ENCODE measurements around the gene CBFA2T2.
A peak's percentile ranks its signal among the peaks of the same experiment; 100 is the strongest.
"Not testable (repeated sequence)": the region's sequence is repeated elsewhere in the genome, so short reads cannot be mapped to it uniquely, and the experiment has no call there.

Gene CBFA2T2

DNA sequence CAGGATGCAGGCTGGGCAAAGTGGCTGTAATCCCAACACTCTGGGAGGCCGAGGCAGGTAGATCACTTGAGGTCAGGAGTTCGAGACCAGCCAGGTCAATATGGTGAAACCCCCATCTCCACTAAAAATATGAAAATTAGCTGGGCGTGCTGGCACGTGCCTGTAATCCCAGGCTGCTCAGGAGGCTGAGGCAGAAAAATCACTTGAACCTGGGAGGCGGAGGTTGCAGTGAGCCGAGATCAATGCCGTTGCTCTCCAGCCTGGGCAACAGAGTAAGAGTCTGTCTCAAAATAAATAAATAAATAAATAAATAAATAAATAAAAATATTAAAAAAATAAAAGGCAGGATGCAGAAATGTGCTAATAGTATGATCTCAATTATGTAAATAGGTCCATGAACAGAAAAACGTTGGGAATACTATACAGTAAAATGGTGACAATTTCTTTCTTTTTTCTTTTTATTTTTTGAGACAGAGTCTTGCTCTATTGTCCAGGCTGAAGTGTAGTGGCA lies 8.4 kb upstream of the CBFA2T2 start:
- CTCF ChIA-PET, result no interaction called here
- H3K9me3 Mint-ChIP-seq, result no peaks in the 10 kb centered on the region
- no peak for DNase-seq
- H3K27ac Mint-ChIP-seq, result no peak overlapping the region
- H3K4me1 Mint-ChIP-seq, result no peaks in the 10 kb centered on the region
- peaks cover 10% of the 10 kb centered on the region for H3K27me3 Mint-ChIP-seq
- no peak overlapping the region for H3K4me3 Mint-ChIP-seq
- no peaks in the 10 kb centered on the region for H3K36me3 Mint-ChIP-seq

DNA sequence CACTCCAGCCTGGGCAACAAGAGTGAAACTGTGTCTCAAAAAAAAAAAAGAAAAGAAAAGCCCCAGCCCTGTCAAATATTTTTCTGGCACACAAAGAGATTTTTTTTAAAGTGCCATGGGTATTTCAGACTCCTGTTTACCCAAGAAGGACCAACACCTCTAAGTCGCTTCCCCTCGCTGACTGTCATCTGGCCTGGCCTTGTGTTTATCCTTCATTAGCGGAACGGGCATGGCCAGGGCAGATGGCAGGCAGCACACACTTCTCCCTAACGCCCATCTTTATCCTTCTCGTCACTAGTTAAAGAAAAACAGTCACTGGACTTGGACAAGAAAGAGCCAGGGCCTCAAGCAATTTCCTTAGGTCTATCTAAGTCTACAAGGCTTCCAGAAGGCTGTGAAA lies 7.3 kb upstream of the CBFA2T2 start:
- CTCF ChIA-PET, result no interaction called here
- no peak overlapping the region for H3K27ac Mint-ChIP-seq
- H3K4me1 Mint-ChIP-seq, result no peaks in the 10 kb centered on the region
- H3K36me3 Mint-ChIP-seq, result no peaks in the 10 kb centered on the region
- peaks cover 5% of the 10 kb centered on the region for H3K27me3 Mint-ChIP-seq
- no peaks in the 10 kb centered on the region for H3K9me3 Mint-ChIP-seq
- no peak for DNase-seq
- H3K4me3 Mint-ChIP-seq, result no peak overlapping the region

DNA sequence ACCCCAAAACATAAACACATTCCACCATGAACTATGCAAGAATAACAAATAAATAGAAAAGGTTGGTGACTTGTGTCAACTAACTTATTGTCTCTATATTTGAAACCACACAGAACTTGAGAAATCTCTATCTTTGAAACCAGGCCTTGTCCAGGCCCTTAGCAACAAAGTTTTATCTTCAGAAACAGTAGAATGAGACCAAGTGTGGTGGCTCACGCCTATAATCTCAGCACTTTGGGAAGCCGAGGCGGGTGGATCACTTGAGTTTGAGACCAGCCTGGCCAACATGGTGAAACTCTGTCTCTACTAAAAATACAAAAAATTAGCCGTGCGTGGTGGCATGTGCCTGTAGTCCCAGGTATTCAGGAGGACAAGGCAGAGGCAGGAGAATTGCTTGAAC lies 6.7 kb upstream of the CBFA2T2 start:
- H3K4me1 Mint-ChIP-seq, H3K9me3 Mint-ChIP-seq, H3K4me3 Mint-ChIP-seq, DNase-seq, H3K36me3 Mint-ChIP-seq, H3K27ac Mint-ChIP-seq, H3K27me3 Mint-ChIP-seq, CTCF ChIA-PET: not testable (repeated sequence)

DNA sequence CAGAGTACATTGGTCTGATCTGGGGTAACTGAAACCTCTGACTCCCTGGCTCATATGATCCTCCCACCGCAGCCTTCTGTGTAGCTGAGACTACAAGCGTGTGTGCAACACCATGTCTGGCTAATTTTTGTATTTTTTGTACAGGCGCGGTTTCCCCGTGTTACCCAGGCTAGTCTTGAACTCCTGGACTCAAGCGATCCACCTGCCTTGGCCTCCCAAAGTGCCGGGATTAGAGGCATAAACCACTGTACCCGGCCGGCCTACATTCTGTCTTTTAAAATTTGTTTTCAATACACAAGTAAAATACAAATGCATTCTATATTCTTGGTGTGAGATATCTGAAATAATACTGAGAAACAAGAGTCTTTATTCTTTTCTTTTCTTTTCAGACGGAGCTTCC lies 1.7 kb upstream of the CBFA2T2 start:
- no peaks in the 10 kb centered on the region for H3K36me3 Mint-ChIP-seq
- no peaks in the 10 kb centered on the region for H3K9me3 Mint-ChIP-seq
- H3K27ac Mint-ChIP-seq, result no peak overlapping the region
- DNase-seq, result no peak
- H3K27me3 Mint-ChIP-seq, result no peaks in the 10 kb centered on the region
- H3K4me1 Mint-ChIP-seq, result peaks cover 12% of the 10 kb centered on the region
- CTCF ChIA-PET, result interaction anchor here (1.2 kb wide), 1 partner anchor 26 kb away, joined by 3 read pairs; no protein-coding TSS in a partner anchor
- no peak overlapping the region for H3K4me3 Mint-ChIP-seq

DNA sequence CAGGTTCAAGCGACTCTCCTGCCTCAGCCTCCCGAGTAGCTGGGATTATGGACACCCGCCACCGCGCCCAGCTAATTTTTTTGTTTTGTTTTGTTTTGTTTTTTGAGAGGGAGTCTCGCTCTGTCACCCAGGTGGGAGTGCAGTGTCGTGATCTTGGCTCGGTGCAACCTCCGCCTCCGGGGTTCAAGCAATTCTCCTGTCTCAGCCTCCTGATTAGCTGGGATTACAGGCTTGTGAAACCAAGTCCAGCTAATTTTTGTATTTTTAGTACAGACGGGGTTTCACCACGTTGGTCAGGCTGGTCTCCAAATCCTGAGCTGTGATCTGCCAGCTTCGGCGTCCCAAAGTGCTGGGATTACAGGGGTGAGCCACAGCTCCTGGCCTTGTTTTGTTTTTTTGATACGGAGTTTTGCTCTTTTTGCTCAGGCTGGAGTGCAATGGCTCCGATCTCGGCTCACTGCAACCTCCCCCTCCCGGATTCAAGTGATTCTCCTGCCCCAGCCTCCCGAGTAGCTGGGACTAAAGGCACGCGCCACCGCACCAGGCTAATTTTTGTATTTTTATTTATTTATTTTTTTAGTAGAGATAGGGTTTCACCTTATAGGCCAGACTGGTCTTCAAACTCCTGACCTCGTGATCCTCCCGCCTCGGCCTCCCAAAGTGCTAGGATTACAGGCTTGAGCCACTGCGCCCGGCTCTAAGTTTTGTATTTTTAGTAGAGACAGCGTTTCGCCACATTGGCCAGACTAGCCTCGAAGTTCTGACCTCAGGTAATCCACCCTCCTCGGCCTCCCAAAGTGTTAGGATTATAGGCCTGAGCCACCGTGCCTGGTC lies 1.0 kb upstream of the CBFA2T2 start:
- H3K9me3 Mint-ChIP-seq, result not testable (repeated sequence)
- Mint-ChIP-seq H3K4me1 (peaks cover 12% of the 10 kb centered on the region), H3K27ac (peak overlapping the region; percentile 88)

DNA sequence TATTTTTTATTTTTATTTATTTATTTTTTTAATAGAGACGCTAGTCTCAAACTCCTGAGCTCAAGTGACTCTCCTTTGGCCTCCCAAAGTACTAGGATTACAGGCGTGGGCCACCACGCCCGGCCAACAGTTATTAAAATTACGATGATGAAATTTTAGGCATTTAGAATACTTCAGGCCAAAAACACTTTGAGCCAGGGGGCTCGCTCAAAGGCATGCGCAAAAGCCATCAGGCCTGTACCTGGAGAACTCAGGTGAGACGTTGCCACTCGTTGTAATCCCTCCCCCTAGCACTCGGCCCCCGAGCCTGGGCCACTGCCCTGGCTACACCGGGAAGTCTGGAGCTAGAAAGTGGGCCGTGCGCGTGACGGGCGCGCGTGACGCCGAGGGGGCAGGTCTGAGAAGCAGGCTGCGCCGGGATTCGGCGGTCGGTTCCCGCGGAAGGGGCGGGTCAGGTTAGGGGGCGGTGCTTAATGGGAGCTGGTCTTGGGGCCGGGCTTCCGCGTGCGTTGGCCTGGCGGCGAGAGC lies 337 bp upstream of the CBFA2T2 start:
- DNase-seq, result peak; percentile 100
- Mint-ChIP-seq H3K36me3 (no peaks in the 10 kb centered on the region), H3K4me1 (peaks cover 12% of the 10 kb centered on the region), H3K4me3 (peak overlapping the region; percentile 84), H3K27me3 (no peaks in the 10 kb centered on the region), H3K9me3 (no peaks in the 10 kb centered on the region), H3K27ac (peak overlapping the region; percentile 88)
- CTCF ChIA-PET, result no interaction called here

More for the DNA sequence above, 1.0 kb upstream of the CBFA2T2 start:
- not testable (repeated sequence) for H3K36me3 Mint-ChIP-seq, H3K27me3 Mint-ChIP-seq, DNase-seq
- H3K4me3 Mint-ChIP-seq, result peak overlapping the region; percentile 84
- CTCF ChIA-PET, result interaction anchor here (1.2 kb wide), 1 partner anchor 26 kb away, joined by 3 read pairs; no protein-coding TSS in a partner anchor

DNA sequence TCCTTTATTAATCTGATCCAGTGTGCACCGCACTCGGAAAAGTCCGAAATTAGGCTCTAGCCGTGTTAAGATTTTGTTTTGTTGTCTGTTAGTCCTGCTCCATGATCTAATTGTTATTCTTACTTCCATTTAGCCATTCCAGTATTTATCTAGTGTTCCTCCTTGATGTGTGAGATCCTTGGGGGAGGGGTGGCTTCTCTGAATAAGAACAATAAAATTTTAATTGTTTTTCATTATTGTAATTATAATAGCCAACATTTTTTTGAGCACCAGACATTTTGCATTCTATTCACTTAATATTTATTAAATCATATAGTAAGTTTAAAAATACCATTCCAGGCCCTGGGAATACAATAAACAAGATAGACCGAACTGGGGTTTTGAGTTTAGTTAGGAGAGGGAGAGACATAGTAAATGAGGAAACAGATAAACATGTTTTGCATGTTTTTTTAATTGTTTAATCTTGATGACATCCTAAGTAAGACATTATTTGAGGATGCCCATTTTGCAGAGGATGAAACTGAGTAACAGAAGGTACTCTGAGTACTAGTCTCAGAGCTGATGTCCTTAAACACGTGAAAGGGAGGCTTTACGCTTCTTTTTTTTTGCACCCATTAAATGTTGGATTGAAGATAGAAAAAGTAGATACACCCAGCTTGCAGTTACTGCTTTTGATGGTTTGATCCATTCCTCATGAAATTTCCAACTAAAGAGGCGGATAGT lies 1.2 kb downstream of the CBFA2T2 start:
- Mint-ChIP-seq H3K36me3 (no peaks in the 10 kb centered on the region), H3K27me3 (no peaks in the 10 kb centered on the region), H3K27ac (peak overlapping the region; percentile 88), H3K4me1 (peaks cover 12% of the 10 kb centered on the region), H3K9me3 (no peaks in the 10 kb centered on the region), H3K4me3 (peak overlapping the region; percentile 84)
- DNase-seq, result no peak
- CTCF ChIA-PET, result no interaction called here

DNA sequence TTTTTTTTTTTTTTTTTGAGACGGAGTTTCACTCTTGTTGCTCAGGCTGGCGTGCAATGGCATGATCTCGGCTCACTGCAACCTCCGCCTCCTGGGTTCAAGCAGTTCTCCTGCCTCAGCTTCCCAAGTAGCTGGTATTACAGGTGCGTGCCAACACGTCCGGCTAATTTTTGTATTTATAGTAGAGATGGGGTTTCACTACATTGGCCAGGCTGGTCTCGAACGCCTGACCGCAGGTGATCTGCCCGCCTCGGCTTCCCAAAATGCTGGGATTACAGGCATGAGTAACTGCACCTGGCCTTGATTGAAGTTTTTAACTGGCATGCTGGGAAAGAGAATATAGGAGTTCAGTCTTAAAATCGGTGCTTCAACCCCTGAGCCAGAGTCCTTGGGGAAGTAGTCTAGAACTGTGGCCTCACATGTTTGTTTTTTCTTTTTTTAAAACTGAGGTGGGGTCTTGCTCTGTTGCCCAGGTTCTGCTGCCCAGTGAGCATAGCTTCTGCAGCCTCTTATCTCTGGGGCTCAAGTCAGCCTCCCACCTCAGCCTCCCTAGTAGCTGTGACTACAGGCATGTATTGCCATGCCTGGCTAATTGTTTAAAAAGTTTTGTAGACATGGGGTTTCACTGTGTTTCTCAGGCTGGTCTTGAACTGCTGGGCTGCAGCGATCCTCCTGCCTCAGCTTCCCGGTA lies 3.3 kb downstream of the CBFA2T2 start:
- H3K36me3 Mint-ChIP-seq, result peaks cover 4% of the 10 kb centered on the region
- H3K27ac Mint-ChIP-seq, result no peak overlapping the region
- no peaks in the 10 kb centered on the region for H3K27me3 Mint-ChIP-seq
- no peak overlapping the region for H3K4me3 Mint-ChIP-seq
- DNase-seq, result no peak
- CTCF ChIA-PET, result interaction anchor here (1.2 kb wide), 1 partner anchor 175 kb away, joined by 3 read pairs; no protein-coding TSS in a partner anchor
- H3K9me3 Mint-ChIP-seq, result no peaks in the 10 kb centered on the region
- H3K4me1 Mint-ChIP-seq, result peaks cover 12% of the 10 kb centered on the region

DNA sequence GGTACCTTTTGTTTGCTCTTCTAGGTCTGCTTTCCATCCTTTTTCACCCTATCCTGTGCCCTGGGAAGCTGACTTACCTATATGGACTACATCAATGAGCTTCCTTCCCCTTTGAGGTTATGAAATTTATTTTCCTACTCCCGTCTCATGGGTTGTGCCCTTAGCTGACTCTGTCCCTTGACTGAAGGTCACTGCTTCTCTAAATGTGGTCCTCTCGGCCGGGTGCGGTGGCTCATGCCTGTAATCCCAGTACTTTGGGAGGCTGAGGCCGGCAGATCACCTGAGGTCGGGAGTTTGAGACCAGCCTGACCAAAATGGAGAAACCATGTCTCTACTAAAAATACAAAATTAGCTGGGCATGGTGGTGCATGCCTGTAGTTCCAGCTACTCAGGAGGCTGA lies 6.9 kb downstream of the CBFA2T2 start:
- CTCF ChIA-PET, H3K4me1 Mint-ChIP-seq, H3K9me3 Mint-ChIP-seq: not testable (repeated sequence)

DNA sequence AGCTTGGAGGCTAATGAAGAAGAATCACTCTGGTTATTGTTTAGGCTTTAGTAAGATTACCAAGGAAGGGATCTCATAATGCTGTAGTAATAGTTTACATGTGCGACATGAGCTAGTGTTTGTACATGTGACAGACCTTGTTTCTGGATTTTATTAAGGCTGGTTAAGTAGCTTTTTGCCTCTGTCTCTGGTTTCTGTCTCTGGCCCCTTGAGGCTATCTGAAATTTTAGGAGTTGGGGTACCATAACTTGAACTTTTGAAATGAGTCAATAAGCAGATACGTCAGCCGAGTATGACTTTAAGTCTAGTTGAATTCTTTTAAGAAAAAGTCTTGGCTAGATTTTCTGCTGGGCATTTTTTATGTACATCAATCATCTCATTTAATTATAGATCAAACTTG lies 9.5 kb downstream of the CBFA2T2 start:
- CTCF ChIA-PET, result no interaction called here
- Mint-ChIP-seq H3K27ac (no peak overlapping the region), H3K4me3 (no peak overlapping the region), H3K36me3 (peaks cover 4% of the 10 kb centered on the region), H3K4me1 (no peaks in the 10 kb centered on the region), H3K27me3 (no peaks in the 10 kb centered on the region), H3K9me3 (no peaks in the 10 kb centered on the region)
- no peak for DNase-seq

More for the DNA sequence above, 6.9 kb downstream of the CBFA2T2 start:
- not testable (repeated sequence) for H3K36me3 Mint-ChIP-seq, H3K27ac Mint-ChIP-seq, H3K4me3 Mint-ChIP-seq, H3K27me3 Mint-ChIP-seq, DNase-seq

DNA sequence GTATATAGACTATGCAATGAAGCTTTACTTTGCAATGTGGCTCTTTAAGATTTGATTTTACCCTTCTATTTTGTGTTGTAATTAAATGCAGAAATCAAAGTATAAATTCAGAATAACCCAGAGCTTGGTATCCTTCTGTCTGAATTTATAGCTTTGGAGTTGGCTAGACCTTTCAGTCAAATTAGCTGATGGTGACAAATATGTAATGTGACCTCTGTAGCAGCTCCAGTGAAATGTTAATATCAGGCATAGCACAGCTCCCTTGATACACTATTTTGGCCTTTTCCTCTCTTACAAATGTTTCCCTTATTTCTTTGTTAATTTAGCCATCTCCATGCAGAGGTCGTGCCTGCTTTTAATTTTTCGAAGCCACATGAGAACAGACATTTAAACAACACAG lies 11.1 kb downstream of the CBFA2T2 start:
- Mint-ChIP-seq H3K36me3 (peaks cover 7% of the 10 kb centered on the region), H3K4me3 (no peak overlapping the region), H3K9me3 (no peaks in the 10 kb centered on the region), H3K4me1 (no peaks in the 10 kb centered on the region), H3K27me3 (no peaks in the 10 kb centered on the region), H3K27ac (no peak overlapping the region)
- DNase-seq, result no peak
- CTCF ChIA-PET, result no interaction called here

DNA sequence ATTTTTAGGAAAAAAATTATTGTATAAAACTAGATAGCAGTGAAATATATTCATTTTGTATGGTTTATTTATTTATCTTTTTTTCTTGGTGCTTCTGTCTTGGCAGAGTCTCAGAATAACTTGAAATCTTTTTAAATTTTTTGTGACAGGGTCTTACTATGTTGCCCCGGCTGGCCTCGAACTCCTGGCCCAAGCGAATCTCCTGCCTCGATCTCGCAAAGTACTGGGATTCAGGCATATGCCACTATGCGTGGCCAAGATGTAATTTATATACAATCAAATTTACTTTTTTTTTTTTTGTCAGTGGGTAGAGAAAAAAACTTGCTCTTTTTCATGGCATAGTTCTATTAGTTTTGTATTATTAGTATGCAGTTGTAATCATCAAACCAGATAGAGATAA lies 13.7 kb downstream of the CBFA2T2 start:
- DNase-seq, result no peak
- peaks cover 2% of the 10 kb centered on the region for H3K9me3 Mint-ChIP-seq
- peaks cover 10% of the 10 kb centered on the region for H3K36me3 Mint-ChIP-seq
- peaks cover 5% of the 10 kb centered on the region for H3K4me1 Mint-ChIP-seq
- no peak overlapping the region for H3K4me3 Mint-ChIP-seq
- CTCF ChIA-PET, result no interaction called here
- H3K27me3 Mint-ChIP-seq, result no peaks in the 10 kb centered on the region
- no peak overlapping the region for H3K27ac Mint-ChIP-seq

DNA sequence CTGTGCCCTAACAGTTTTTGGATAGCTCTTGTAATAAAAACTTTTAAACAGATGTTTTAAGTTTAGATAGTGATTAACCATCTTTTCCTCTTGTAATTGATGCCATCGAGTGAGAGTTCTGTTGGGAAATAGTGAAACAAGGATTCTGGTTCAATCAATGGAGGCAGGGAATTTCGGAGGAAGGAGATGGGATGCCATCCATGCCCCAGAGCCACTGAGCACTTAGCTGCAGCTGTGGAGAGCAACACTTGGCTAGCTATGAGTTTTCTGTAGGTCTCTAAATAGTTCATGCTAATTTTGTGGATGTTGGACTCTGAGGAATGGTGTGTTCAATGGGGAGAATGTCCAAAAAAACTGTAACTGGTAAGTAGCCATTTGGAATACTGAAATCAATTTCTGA lies 16.7 kb downstream of the CBFA2T2 start:
- Mint-ChIP-seq H3K4me3 (no peak overlapping the region), H3K4me1 (peaks cover 5% of the 10 kb centered on the region), H3K9me3 (peaks cover 5% of the 10 kb centered on the region), H3K27me3 (no peaks in the 10 kb centered on the region), H3K27ac (no peak overlapping the region), H3K36me3 (peaks cover 14% of the 10 kb centered on the region)
- no peak for DNase-seq
- CTCF ChIA-PET, result no interaction called here

DNA sequence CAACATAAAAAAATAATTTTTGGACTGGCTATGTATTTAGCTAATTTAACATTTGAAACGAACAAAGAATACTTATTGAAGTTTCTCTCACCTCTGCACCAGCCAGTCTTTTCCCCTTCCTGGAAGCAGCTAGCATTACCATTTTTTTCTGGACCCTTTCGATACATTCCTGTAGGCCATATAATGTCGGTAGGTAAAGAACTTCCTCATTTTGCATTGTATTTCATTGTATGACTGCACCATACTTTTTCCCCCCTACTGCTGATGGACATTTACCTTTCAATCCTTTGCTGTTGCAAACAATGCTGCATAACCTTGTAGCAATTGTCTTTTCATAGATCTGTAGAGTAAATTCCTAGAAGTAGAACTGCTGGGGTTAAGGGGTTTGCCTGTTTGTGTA lies 17.6 kb downstream of the CBFA2T2 start:
- H3K9me3 Mint-ChIP-seq, result peaks cover 5% of the 10 kb centered on the region
- DNase-seq, result no peak
- H3K27ac Mint-ChIP-seq, result no peak overlapping the region
- H3K27me3 Mint-ChIP-seq, result no peaks in the 10 kb centered on the region
- H3K36me3 Mint-ChIP-seq, result peaks cover 14% of the 10 kb centered on the region
- peaks cover 5% of the 10 kb centered on the region for H3K4me1 Mint-ChIP-seq
- CTCF ChIA-PET, result no interaction called here
- H3K4me3 Mint-ChIP-seq, result no peak overlapping the region

Data from activated naive CD4-positive, alpha-beta T cell treated with anti-CD3 and anti-CD28 coated beads, Interleukin-2, amount 10 ng/mL, durations not matched to agents 7 days and 5 days (primary cell).